ENCODE data around the gene SIX5. TPM values are rescaled to one million over a fixed set of nuclear protein-coding genes. Genes with fewer than 3 reads are reported as not detected.
A peak's percentile ranks its signal among the peaks of the same experiment; 100 is the strongest.

SIX5 gene
- total RNA-seq, 1 donor from 2014 or later: 34.2 TPM

DNA sequence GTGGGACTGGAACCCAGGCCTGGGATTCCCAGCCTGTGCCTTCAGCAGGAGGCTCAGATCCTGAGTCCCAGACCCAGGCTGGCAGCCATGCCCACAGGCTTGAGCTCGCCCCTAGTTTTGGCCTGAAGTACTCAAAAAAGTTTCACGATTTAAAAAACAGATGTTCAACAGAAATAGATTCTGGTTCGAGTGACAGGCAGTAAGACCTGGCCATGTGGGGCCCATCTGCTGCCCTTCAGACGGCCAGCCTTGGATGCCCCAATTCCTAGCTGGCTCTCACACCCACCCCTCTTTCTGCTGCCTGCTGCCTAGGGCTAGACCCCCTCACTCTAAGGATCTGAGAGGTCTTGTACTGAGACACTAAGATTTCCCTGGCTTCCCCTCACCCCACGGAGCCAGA lies 16.0 kb upstream of the SIX5 start:
- TF ChIP-seq, protein P1, sequence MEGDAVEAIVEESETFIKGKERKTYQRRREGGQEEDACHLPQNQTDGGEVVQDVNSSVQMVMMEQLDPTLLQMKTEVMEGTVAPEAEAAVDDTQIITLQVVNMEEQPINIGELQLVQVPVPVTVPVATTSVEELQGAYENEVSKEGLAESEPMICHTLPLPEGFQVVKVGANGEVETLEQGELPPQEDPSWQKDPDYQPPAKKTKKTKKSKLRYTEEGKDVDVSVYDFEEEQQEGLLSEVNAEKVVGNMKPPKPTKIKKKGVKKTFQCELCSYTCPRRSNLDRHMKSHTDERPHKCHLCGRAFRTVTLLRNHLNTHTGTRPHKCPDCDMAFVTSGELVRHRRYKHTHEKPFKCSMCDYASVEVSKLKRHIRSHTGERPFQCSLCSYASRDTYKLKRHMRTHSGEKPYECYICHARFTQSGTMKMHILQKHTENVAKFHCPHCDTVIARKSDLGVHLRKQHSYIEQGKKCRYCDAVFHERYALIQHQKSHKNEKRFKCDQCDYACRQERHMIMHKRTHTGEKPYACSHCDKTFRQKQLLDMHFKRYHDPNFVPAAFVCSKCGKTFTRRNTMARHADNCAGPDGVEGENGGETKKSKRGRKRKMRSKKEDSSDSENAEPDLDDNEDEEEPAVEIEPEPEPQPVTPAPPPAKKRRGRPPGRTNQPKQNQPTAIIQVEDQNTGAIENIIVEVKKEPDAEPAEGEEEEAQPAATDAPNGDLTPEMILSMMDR (IDR thresholded peaks at IDR 0.05): no peak
- Mint-ChIP-seq H3K4me3 (ENCODE audit: unreplicated experiment) (no peak overlapping the region), H3K36me3 (ENCODE audit: unreplicated experiment) (peaks cover 22% of the 10 kb centered on the region), H3K27ac (ENCODE audit: unreplicated experiment) (peak overlapping the region; percentile 80), H3K27me3 (ENCODE audit: unreplicated experiment) (no peaks in the 10 kb centered on the region), H3K4me1 (ENCODE audit: unreplicated experiment) (peaks cover 35% of the 10 kb centered on the region), H3K9me3 (ENCODE audit: unreplicated experiment) (no peaks in the 10 kb centered on the region)
- no peak for DNase-seq (ENCODE audit: extremely low spot score, unreplicated experiment)

DNA sequence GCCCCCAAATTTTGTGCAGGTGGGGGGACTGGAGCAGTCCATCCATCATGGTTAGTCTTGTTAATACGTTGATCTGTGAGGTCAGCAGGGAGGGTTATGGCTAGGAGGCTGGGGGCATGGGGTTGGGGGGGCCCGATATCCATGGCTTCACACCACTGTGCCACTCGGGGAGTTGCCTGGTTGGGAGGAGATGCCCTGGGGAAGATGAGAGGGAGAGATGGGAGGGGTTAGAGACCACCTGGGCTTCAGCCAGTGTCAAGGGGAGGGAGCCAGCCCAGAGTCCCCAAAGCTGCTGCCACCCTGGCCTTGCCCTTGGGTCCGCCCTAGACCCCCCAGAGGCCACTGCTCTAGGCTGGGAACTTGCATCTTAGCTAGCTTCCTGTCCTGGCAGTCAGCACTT lies 15.0 kb upstream of the SIX5 start:
- TF ChIP-seq, protein P1 (IDR thresholded peaks at IDR 0.05): no peak
- H3K27me3 Mint-ChIP-seq (ENCODE audit: unreplicated experiment): no peaks in the 10 kb centered on the region
- H3K4me1 Mint-ChIP-seq (ENCODE audit: unreplicated experiment): peaks cover 35% of the 10 kb centered on the region
- peak overlapping the region; percentile 60 for H3K4me3 Mint-ChIP-seq (ENCODE audit: unreplicated experiment)
- no peaks in the 10 kb centered on the region for H3K9me3 Mint-ChIP-seq (ENCODE audit: unreplicated experiment)
- peaks cover 22% of the 10 kb centered on the region for H3K36me3 Mint-ChIP-seq (ENCODE audit: unreplicated experiment)
- no peak for DNase-seq (ENCODE audit: extremely low spot score, unreplicated experiment)
- H3K27ac Mint-ChIP-seq (ENCODE audit: unreplicated experiment): peak overlapping the region; percentile 95

DNA sequence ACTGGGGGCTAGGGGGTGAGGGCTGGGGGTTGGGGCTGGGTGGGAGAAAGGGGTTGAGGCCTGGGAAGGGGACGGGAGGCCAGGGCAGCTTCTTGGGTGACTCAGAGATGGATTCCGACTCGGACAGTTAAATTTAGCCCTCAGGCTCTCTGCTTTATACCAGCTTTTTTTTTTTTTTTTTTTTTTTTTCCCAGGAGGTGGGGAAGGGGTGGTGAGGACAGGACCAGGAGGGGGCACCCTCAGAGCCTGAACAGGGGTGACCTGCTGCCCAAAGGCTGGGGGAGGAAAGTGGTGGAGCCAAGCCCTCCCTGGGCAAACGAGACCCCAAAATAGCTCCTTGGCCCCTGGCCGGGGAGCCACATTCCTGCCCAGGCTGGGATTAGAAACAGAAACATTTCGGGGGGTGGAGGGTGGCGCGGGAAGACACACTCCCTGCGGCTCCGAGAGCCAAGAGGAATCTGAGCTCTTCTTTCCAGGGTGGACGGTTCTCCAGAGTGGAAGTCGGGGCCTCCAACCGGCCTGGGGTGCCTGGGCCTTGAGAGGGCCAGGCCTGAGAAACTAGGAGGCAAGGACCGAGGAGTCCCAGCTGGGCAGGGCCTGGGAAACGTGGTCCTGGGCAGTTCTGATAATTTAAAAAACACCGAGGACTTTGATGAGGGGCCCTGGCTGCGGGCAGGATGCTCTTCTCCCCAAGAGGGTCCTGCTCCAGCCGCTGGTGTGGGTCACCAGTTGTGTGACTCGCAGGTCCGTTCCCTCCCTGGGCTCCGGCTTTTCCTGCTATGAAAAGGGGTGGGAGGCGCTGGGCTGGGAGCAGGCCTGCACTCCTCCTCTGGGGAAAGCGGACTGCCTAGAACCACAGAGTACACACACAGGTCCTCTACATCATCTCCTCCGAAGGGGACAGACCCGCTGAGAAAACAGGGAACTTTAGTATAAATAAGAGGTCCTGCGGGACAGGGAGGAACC lies 14.1 kb upstream of the SIX5 start:
- Mint-ChIP-seq H3K27ac (ENCODE audit: unreplicated experiment) (peak overlapping the region; percentile 95), H3K4me1 (ENCODE audit: unreplicated experiment) (peaks cover 35% of the 10 kb centered on the region), H3K9me3 (ENCODE audit: unreplicated experiment) (no peaks in the 10 kb centered on the region), H3K27me3 (ENCODE audit: unreplicated experiment) (no peaks in the 10 kb centered on the region), H3K36me3 (ENCODE audit: unreplicated experiment) (peaks cover 26% of the 10 kb centered on the region), H3K4me3 (ENCODE audit: unreplicated experiment) (peak overlapping the region; percentile 60)
- no peak for DNase-seq (ENCODE audit: extremely low spot score, unreplicated experiment)
- TF ChIP-seq, protein P1 (IDR thresholded peaks at IDR 0.05): no peak

DNA sequence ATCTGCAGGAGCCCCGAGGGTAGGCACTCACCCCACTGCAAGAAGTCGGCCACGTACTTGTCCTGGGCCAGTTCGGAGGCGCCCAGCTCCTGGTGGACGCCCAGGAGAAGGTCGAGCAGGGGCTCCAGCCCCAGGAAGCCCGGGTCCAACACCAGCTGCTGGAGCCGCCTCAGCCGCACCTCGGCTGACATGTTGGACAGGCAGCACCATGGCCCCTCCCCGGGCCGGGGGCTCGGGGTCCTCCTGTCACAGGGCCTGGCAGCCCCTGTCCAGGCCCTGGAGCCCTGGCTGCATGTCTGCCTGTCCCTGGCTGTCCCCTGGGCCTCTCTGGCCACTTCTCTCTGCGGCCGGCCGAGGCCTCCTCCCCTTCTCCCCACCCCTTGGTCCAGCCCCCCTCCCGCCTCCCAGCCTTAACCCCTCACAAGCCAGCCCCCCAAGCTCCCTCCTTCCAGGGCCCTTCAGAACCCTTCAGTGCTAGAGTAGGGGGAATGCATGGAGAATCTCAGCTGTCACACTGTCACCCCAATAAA lies 13.2 kb upstream of the SIX5 start, which contains the start of gene DMPK:
TSS of gene DMPK (minus strand) at position 329 of the 530 bp plus-strand sequence. CDS start at position 191, 138 bp downstream.
- DNase-seq (ENCODE audit: extremely low spot score, unreplicated experiment): no peak
- H3K4me1 Mint-ChIP-seq (ENCODE audit: unreplicated experiment): peaks cover 35% of the 10 kb centered on the region
- no peaks in the 10 kb centered on the region for H3K27me3 Mint-ChIP-seq (ENCODE audit: unreplicated experiment)
- peak within 1 kb of the TSS; percentile 95 for H3K27ac Mint-ChIP-seq (ENCODE audit: unreplicated experiment)
- H3K9me3 Mint-ChIP-seq (ENCODE audit: unreplicated experiment): no peaks in the 10 kb centered on the region
- peaks cover 26% of the 10 kb centered on the region for H3K36me3 Mint-ChIP-seq (ENCODE audit: unreplicated experiment)
- TF ChIP-seq, protein P1 (IDR thresholded peaks at IDR 0.05): no peak
- peak within 1 kb of the TSS; percentile 65 for H3K4me3 Mint-ChIP-seq (ENCODE audit: unreplicated experiment)

Measured in osteocyte (in vitro differentiated cells).